GM23338 (cell line): ENCODE results near the gene MICAL3. TPM values are rescaled to one million over a fixed set of nuclear protein-coding genes. Genes with fewer than 3 reads are reported as not detected.

Experiments used
- ATAC-seq: fragments of 200-7000 bp; cut with Tn5 transposase; 3 replicates; pipeline ENCODE4 v1.9.1; 2020
- DNase-seq: peaks from one replicate; pipeline ENCODE4 v3.0.0-alpha.2; 2015; ENCODE audit warnings: low spot score
- H2AFZ ChIP-seq: fragments of 200-600 bp; sonication (generic); 2 replicates; pipeline ENCODE4 v1.8.0; 2016; ENCODE audit warnings: antibody characterized with exemption, mild to moderate bottlenecking, moderate library complexity
- H3F3A ChIP-seq: fragments of 200-600 bp; sonication (generic); replicated peaks from 2 replicates; pipeline ENCODE4 v1.8.0; 2017; ENCODE audit warnings: antibody characterized with exemption, mixed run types, low read depth
- H3K27ac ChIP-seq: fragments of 200-600 bp; sonication (generic); 2 replicates; pipeline ENCODE4 v1.6.1; 2016; ENCODE audit warnings: low read depth
- H3K27me3 ChIP-seq: fragments of 200-600 bp; sonication (generic); 2 replicates; pipeline ENCODE4 v1.8.0; 2016; ENCODE audit warnings: mild to moderate bottlenecking, mixed run types, moderate library complexity; ENCODE audit not compliant: insufficient read depth
- H3K36me3 ChIP-seq: fragments of 200-600 bp; sonication (generic); 2 replicates; pipeline ENCODE4 v1.8.0; 2016; ENCODE audit warnings: mild to moderate bottlenecking; ENCODE audit not compliant: insufficient read depth
- H3K4me1 ChIP-seq: fragments of 200-600 bp; sonication (generic); 2 replicates; pipeline ENCODE4 v1.8.0; 2016; ENCODE audit warnings: mild to moderate bottlenecking, moderate library complexity; ENCODE audit not compliant: insufficient read depth
- H3K4me2 ChIP-seq: fragments of 200-600 bp; sonication (generic); 2 replicates; pipeline ENCODE4 v1.7.1; 2017; ENCODE audit warnings: mixed run types
- H3K4me3 ChIP-seq: fragments of 200-600 bp; sonication (generic); 2 replicates; pipeline ENCODE4 v1.6.1; 2016; ENCODE audit warnings: mixed run types
- H3K79me2 ChIP-seq: fragments of 200-600 bp; sonication (generic); replicated peaks from 2 replicates; pipeline ENCODE4 v1.8.0; 2017; ENCODE audit warnings: mild to moderate bottlenecking; ENCODE audit not compliant: insufficient read depth
- H3K9me2 ChIP-seq: fragments of 200-600 bp; sonication (generic); 2 replicates; pipeline ENCODE4 v1.8.0; 2017; ENCODE audit not compliant: insufficient read depth
- H4K20me1 ChIP-seq: fragments of 200-600 bp; sonication (generic); replicated peaks from 2 replicates; pipeline ENCODE4 v1.8.0; 2017; ENCODE audit warnings: mild to moderate bottlenecking; ENCODE audit not compliant: insufficient read depth
- H3K27ac Mint-ChIP-seq: 2 replicates; pipeline ENCODE4 v1.8.0; 2020; ENCODE audit warnings: inconsistent platforms, mild to moderate bottlenecking, moderate library complexity, mixed read lengths
- H3K27me3 Mint-ChIP-seq: 3 replicates; pipeline ENCODE4 v1.8.0; 2022; ENCODE audit warnings: low read depth, mild to moderate bottlenecking, moderate library complexity, mixed read lengths, inconsistent platforms; ENCODE audit not compliant: insufficient read depth, poor library complexity
- H3K36me3 Mint-ChIP-seq: 3 replicates; pipeline ENCODE4 v1.8.0; 2021; ENCODE audit warnings: low read depth, mild to moderate bottlenecking, inconsistent platforms, moderate library complexity, mixed read lengths
- H3K4me1 Mint-ChIP-seq: 3 replicates; pipeline ENCODE4 v1.8.0; 2020; ENCODE audit warnings: mild to moderate bottlenecking, inconsistent platforms, mixed read lengths
- H3K4me3 Mint-ChIP-seq: 3 replicates; pipeline ENCODE4 v1.8.0; 2021; ENCODE audit warnings: moderate library complexity, mild to moderate bottlenecking, inconsistent platforms, mixed read lengths
- H3K9me3 Mint-ChIP-seq: 3 replicates; pipeline ENCODE4 v1.8.0; 2020; ENCODE audit warnings: moderate library complexity, mild to moderate bottlenecking, inconsistent platforms, mixed read lengths
- CREB1 ChIP-seq: fragments of 250-450 bp; sonication (Bioruptor Pico); IDR thresholded peaks from 2 replicates; pipeline ENCODE4 v1.5.0; 2020; ENCODE audit warnings: low read depth, mild to moderate bottlenecking, moderate library complexity
- EZH2 ChIP-seq: fragments of 200-600 bp; sonication (generic); IDR thresholded peaks from one replicate; pipeline ENCODE4 v1.8.0; 2017; ENCODE audit warnings: antibody characterized with exemption, mild to moderate bottlenecking, low read depth; ENCODE audit not compliant: unreplicated experiment
- EZH2phosphoT487 ChIP-seq: fragments of 200-600 bp; sonication (generic); IDR thresholded peaks from one replicate; pipeline ENCODE4 v1.8.1; 2018; ENCODE audit warnings: antibody characterized with exemption; ENCODE audit not compliant: unreplicated experiment
- JUNB ChIP-seq: IDR thresholded peaks from one replicate; pipeline ENCODE4 v1.6.1; 2016; ENCODE audit warnings: antibody characterized with exemption; ENCODE audit not compliant: unreplicated experiment
- NANOG ChIP-seq: IDR thresholded peaks from 2 replicates; pipeline ENCODE4 v1.6.1; 2016; ENCODE audit warnings: antibody characterized with exemption, borderline replicate concordance
- POLR2AphosphoS5 ChIP-seq: IDR thresholded peaks from 2 replicates; pipeline ENCODE4 v1.6.1; 2016; ENCODE audit warnings: antibody characterized with exemption, low read depth
- STAT1 ChIP-seq: IDR thresholded peaks from one replicate; pipeline ENCODE4 v1.6.1; 2016; ENCODE audit warnings: antibody characterized with exemption; ENCODE audit not compliant: unreplicated experiment
- ZNF114 ChIP-seq: fragments of 250-450 bp; sonication (Bioruptor Pico); IDR thresholded peaks from 2 replicates; pipeline ENCODE4 v1.5.0; 2020; ENCODE audit warnings: mild to moderate bottlenecking, moderate library complexity
- ZNF331 ChIP-seq: fragments of 250-450 bp; sonication (Bioruptor Pico); IDR thresholded peaks from 2 replicates; pipeline ENCODE4 v1.5.0; 2020; ENCODE audit warnings: low read depth, mild to moderate bottlenecking, moderate library complexity
- polyA plus RNA-seq: library from polyadenylated mRNA; unstranded; fragments of >200 nt; fragmentation: Nextera tagmentation; extraction: Ambion mirVana; gene quantifications from 2 replicates; pipeline ENCODE4 v1.2.1, GENCODE V29; 2016
- total RNA-seq: library from RNA; depleted of rRNA; stranded (reverse); fragments of >200 nt; shearing (Covaris generic); gene quantifications from 2 replicates; pipeline ENCODE4 v1.2.3, GENCODE V29; 2014
- TF ChIP-seq, protein P1 (sequence below): fragments of 250-450 bp; sonication (Bioruptor Pico); IDR thresholded peaks from 2 replicates; pipeline ENCODE4 v1.5.0; 2020; ENCODE audit warnings: mild to moderate bottlenecking, moderate library complexity
- TF ChIP-seq, protein P2 (sequence below): IDR thresholded peaks from 2 replicates; pipeline ENCODE4 v1.6.1; 2016; ENCODE audit warnings: antibody characterized with exemption
- TF ChIP-seq, protein P3 (sequence below), 2 experiments: fragments of 200-600 bp in 1 of 2; sonication (generic) in 1 of 2; conservative IDR thresholded peaks; 2 replicates each; pipeline versions ENCODE4 v1.5.1 to v1.6.1; 2016 to 2017; ENCODE audit warnings: antibody characterized with exemption in 2 of 2, low read depth in 2 of 2, mild to moderate bottlenecking in 2 of 2, moderate library complexity in 1 of 2
- TF ChIP-seq, protein P4 (sequence below): IDR thresholded peaks from one replicate; pipeline ENCODE4 v1.6.1; 2018; ENCODE audit warnings: antibody characterized with exemption; ENCODE audit not compliant: unreplicated experiment

MICAL3 gene
- total and polyA plus RNA-seq, 2 experiments from 2014 or later: 10.1 to 33.9 TPM

DNA sequence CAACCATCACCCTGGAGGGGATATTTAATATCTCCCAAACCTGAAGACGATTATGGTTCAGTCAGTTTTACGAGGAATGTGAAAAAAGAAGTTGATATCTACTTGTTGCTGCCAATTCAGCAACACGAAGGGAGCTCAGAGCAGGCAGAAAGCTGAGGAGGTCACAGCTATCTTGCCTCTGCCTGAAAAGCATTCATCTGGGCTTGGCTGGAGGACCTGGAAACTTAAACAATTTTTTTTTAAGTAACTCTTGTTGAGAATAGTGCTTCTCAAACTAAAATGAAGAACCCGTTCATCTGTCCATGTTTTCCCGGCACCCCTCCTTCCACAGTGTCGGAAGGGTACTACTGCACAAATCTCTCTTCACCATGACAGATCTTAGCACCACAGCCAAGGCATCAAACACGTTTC lies 98.9 kb downstream of the MICAL3 start:
- Mint-ChIP-seq H3K27me3 (peaks cover 3% of the 10 kb centered on the region), H3K4me1 (peaks cover 33% of the 10 kb centered on the region), H3K4me3 (no peak overlapping the region), H3K9me3 (no peaks in the 10 kb centered on the region), H3K27ac (no peak overlapping the region), H3K36me3 (no peaks in the 10 kb centered on the region; the same call in 2 of the 3 replicates)
- no peaks in the 10 kb centered on the region for H3K36me3 ChIP-seq
- peaks cover 85% of the 10 kb centered on the region for H3K79me2 ChIP-seq
- no peak overlapping the region for H3K4me3 ChIP-seq
- H3K27me3 ChIP-seq: no peaks in the 10 kb centered on the region
- peaks cover 5% of the 10 kb centered on the region; the same call in 1 of the 2 replicates for H3F3A ChIP-seq
- H4K20me1 ChIP-seq: peaks cover 11% of the 10 kb centered on the region; the same call in 1 of the 2 replicates
- no peak for ATAC-seq
- H2AFZ ChIP-seq: no peak overlapping the region
- DNase-seq: no peak
- TF ChIP-seq, protein P1, sequence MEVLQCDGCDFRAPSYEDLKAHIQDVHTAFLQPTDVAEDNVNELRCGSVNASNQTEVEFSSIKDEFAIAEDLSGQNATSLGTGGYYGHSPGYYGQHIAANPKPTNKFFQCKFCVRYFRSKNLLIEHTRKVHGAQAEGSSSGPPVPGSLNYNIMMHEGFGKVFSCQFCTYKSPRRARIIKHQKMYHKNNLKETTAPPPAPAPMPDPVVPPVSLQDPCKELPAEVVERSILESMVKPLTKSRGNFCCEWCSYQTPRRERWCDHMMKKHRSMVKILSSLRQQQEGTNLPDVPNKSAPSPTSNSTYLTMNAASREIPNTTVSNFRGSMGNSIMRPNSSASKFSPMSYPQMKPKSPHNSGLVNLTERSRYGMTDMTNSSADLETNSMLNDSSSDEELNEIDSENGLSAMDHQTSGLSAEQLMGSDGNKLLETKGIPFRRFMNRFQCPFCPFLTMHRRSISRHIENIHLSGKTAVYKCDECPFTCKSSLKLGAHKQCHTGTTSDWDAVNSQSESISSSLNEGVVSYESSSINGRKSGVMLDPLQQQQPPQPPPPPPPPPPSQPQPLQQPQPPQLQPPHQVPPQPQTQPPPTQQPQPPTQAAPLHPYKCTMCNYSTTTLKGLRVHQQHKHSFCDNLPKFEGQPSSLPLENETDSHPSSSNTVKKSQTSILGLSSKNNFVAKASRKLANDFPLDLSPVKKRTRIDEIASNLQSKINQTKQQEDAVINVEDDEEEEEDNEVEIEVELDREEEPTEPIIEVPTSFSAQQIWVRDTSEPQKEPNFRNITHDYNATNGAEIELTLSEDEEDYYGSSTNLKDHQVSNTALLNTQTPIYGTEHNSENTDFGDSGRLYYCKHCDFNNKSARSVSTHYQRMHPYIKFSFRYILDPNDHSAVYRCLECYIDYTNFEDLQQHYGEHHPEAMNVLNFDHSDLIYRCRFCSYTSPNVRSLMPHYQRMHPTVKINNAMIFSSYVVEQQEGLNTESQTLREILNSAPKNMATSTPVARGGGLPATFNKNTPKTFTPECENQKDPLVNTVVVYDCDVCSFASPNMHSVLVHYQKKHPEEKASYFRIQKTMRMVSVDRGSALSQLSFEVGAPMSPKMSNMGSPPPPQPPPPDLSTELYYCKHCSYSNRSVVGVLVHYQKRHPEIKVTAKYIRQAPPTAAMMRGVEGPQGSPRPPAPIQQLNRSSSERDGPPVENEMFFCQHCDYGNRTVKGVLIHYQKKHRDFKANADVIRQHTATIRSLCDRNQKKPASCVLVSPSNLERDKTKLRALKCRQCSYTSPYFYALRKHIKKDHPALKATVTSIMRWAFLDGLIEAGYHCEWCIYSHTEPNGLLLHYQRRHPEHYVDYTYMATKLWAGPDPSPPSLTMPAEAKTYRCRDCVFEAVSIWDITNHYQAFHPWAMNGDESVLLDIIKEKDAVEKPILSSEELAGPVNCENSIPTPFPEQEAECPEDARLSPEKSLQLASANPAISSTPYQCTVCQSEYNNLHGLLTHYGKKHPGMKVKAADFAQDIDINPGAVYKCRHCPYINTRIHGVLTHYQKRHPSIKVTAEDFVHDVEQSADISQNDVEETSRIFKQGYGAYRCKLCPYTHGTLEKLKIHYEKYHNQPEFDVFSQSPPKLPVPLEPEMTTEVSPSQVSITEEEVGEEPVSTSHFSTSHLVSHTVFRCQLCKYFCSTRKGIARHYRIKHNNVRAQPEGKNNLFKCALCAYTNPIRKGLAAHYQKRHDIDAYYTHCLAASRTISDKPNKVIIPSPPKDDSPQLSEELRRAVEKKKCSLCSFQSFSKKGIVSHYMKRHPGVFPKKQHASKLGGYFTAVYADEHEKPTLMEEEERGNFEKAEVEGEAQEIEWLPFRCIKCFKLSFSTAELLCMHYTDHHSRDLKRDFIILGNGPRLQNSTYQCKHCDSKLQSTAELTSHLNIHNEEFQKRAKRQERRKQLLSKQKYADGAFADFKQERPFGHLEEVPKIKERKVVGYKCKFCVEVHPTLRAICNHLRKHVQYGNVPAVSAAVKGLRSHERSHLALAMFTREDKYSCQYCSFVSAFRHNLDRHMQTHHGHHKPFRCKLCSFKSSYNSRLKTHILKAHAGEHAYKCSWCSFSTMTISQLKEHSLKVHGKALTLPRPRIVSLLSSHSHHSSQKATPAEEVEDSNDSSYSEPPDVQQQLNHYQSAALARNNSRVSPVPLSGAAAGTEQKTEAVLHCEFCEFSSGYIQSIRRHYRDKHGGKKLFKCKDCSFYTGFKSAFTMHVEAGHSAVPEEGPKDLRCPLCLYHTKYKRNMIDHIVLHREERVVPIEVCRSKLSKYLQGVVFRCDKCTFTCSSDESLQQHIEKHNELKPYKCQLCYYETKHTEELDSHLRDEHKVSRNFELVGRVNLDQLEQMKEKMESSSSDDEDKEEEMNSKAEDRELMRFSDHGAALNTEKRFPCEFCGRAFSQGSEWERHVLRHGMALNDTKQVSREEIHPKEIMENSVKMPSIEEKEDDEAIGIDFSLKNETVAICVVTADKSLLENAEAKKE: no peak
- no peak for TF ChIP-seq POLR2AphosphoS5
- no peak for TF ChIP-seq EZH2
- no peak for TF ChIP-seq STAT1
- no peak for TF ChIP-seq JUNB
- no peak for TF ChIP-seq EZH2phosphoT487
- no peak for TF ChIP-seq ZNF114 (CRISPR knock-in tag)
- TF ChIP-seq, protein P2, sequence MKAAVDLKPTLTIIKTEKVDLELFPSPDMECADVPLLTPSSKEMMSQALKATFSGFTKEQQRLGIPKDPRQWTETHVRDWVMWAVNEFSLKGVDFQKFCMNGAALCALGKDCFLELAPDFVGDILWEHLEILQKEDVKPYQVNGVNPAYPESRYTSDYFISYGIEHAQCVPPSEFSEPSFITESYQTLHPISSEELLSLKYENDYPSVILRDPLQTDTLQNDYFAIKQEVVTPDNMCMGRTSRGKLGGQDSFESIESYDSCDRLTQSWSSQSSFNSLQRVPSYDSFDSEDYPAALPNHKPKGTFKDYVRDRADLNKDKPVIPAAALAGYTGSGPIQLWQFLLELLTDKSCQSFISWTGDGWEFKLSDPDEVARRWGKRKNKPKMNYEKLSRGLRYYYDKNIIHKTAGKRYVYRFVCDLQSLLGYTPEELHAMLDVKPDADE: no peak
- TF ChIP-seq, protein P3, sequence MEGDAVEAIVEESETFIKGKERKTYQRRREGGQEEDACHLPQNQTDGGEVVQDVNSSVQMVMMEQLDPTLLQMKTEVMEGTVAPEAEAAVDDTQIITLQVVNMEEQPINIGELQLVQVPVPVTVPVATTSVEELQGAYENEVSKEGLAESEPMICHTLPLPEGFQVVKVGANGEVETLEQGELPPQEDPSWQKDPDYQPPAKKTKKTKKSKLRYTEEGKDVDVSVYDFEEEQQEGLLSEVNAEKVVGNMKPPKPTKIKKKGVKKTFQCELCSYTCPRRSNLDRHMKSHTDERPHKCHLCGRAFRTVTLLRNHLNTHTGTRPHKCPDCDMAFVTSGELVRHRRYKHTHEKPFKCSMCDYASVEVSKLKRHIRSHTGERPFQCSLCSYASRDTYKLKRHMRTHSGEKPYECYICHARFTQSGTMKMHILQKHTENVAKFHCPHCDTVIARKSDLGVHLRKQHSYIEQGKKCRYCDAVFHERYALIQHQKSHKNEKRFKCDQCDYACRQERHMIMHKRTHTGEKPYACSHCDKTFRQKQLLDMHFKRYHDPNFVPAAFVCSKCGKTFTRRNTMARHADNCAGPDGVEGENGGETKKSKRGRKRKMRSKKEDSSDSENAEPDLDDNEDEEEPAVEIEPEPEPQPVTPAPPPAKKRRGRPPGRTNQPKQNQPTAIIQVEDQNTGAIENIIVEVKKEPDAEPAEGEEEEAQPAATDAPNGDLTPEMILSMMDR (conservative IDR thresholded peaks at IDR 0.05; ENCODE audit: low read depth in 2 of 2): no peak
- TF ChIP-seq ZNF331 (CRISPR knock-in tag): no peak
- no peak for TF ChIP-seq CREB1
- no peak for TF ChIP-seq NANOG
- TF ChIP-seq, protein P4, sequence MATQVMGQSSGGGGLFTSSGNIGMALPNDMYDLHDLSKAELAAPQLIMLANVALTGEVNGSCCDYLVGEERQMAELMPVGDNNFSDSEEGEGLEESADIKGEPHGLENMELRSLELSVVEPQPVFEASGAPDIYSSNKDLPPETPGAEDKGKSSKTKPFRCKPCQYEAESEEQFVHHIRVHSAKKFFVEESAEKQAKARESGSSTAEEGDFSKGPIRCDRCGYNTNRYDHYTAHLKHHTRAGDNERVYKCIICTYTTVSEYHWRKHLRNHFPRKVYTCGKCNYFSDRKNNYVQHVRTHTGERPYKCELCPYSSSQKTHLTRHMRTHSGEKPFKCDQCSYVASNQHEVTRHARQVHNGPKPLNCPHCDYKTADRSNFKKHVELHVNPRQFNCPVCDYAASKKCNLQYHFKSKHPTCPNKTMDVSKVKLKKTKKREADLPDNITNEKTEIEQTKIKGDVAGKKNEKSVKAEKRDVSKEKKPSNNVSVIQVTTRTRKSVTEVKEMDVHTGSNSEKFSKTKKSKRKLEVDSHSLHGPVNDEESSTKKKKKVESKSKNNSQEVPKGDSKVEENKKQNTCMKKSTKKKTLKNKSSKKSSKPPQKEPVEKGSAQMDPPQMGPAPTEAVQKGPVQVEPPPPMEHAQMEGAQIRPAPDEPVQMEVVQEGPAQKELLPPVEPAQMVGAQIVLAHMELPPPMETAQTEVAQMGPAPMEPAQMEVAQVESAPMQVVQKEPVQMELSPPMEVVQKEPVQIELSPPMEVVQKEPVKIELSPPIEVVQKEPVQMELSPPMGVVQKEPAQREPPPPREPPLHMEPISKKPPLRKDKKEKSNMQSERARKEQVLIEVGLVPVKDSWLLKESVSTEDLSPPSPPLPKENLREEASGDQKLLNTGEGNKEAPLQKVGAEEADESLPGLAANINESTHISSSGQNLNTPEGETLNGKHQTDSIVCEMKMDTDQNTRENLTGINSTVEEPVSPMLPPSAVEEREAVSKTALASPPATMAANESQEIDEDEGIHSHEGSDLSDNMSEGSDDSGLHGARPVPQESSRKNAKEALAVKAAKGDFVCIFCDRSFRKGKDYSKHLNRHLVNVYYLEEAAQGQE: no peak
- H3K9me2 ChIP-seq: no peaks in the 10 kb centered on the region; the same call in 1 of the 2 replicates
- H3K4me1 ChIP-seq: peaks cover 26% of the 10 kb centered on the region
- H3K27ac ChIP-seq: no peak overlapping the region
- no peak overlapping the region for H3K4me2 ChIP-seq
